SW480 (cell line): ENCODE measurements around the gene NEK4.

ENCODE experiments used
- DNase-seq: peaks from one replicate; pipeline ENCODE4 v3.0.0-alpha.2; 2016; ENCODE audit warnings: low spot score

NEK4 gene

GRCh38 chr3:52770496-52771333 is at the start of gene NEK4:
Gene NEK4 (minus strand): TSS chr3:52770940. CDS start chr3:52770746, 194 bp downstream.
- peak; percentile 92 for DNase-seq

- no peak for DNase-seq
Measured at GRCh38 chr3:52819936-52820335, 49.2 kb upstream of the NEK4 start.

GRCh38 chr3:52817860-52818259 is 47.1 kb upstream of the NEK4 start:
- DNase-seq = no peak

DNA sequence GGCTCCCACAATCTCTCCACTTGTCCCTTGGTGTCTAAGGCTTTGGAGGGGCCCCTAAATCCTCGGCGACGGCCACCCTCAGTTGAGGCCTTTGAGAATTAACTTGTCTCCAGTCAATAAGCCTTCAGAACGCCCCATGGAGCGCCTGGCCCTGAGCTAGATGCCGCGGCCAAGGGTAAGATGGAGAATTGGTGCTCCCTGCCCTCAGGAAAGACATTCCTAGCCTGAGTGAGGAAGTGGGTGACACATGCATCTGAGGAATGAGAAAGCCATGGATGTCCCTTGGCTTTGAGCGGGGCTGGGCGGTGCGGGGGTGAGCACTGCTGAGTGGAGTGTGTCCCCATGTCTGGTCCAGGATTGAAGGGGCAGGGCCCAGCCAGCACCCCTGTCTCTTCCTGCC is 46.5 kb upstream of the NEK4 start:
- DNase-seq = no peak

DNA sequence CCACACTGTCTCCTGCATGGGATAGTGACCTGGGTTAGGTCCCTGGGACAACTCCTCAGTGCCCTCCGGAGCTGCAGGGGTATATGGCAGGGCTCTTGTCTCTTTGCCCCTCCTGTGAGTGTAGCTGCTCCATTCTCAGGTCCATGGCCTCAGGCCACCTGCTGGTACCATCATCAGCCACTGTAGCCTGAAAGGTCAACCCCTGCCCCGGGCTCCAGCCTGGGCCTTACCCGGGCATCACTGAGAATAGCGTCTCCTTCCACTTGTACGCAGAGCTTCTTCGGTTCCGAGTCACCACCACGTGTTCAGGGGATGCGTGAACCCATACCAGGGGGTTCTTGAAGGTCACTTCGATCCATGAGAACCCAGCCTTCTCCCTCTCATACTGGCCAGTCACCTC is 45.9 kb upstream of the NEK4 start:
- no peak for DNase-seq

GRCh38 chr3:52816199-52816598 is 45.5 kb upstream of the NEK4 start:
- no peak for DNase-seq

GRCh38 chr3:52813810-52814209 is 43.1 kb upstream of the NEK4 start:
- no peak for DNase-seq

- no peak for DNase-seq
Measured at GRCh38 chr3:52811452-52812011, 40.8 kb upstream of the NEK4 start.

GRCh38 chr3:52810923-52811322 is 40.2 kb upstream of the NEK4 start:
- DNase-seq = no peak

DNA sequence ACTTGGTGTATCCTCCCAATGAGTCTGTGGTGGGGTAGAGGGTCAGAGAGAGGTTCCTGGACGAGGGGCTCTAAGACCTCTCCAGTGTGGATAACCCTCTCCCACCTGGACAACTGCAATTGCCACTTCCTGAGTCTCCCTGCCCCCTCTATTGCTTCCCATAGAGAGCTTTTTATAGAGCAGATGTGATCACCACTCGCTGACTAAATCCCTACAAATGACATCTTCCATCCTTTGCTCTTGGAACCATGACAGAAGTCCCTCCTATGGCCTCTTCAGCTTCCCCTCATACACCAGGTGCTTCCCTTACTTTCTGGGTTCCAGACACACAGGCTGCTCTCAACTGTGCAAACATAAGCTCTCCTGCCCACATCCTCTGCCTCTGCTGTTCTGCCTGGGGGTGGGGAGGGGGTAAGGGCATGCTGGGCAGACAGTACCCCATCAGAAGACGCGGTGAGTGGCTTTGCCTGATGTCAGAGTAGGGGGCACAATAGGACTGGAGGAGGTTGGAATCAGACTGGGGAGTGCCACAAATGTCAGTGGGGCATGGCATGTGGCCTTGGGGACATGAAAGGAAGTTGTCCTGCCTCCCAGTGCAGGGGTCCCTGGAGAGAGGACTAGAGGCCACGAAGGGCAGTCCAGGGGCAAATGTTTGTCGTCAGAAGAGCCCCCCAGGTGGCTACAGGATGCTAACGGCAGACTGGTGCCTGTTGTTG is 39.1 kb upstream of the NEK4 start:
- DNase-seq = no peak

DNA sequence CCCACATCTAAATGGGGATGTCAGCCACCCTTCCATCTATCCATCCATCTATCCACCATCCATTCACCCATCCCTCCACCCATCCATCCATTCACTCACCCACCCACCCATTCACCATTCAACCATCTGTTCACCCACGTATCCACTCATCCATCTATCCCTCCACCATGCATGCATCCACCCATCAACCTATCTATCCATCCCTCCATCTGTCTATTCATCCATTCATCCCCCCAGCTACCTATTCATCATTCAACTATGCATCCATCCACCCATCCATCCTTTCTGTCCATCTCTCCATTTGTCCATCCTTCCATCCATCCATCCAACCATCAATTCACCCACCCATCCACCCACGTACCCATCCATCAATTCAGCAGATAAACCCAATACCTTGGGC is 38.4 kb upstream of the NEK4 start:
- DNase-seq = no peak

DNA sequence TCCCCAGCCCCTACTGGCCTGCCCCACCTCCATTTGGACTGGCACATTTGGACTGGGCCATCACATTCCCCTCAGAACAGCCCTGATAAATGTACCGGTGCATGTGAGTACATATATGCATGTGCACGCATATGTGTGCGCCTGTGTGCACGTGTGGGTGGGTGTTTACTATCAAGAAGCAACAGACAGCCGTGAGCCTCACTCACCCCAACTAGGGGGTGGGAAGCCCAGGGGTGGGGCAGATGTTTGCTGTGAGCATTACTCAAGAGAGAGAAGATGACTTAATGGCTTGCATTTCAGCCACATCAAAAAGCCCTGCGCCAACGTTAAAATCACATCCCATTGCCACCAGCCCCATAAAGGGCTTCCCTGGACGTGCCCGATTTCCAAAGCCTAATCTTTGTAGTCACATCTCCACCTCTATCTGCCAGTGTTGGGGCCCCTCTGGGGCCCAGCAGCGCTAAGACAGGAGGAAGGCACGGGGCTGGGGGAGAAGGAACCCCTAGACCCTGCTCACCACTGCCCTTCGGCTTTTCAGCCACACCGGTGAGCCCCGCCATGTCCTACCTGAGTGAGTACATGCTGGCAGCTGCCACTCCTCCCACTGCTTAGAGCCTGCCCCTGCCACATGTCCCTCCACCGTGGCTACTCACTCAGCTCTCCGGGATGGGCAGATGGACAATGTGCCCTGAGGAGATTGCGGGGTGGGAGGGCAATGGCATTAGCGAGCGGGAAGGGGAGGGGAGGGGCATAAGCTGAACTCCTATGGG is 34.7 kb upstream of the NEK4 start:
- DNase-seq = peak; percentile 89

- DNase-seq = no peak
Measured at GRCh38 chr3:52801839-52802238, 31.1 kb upstream of the NEK4 start.

DNA sequence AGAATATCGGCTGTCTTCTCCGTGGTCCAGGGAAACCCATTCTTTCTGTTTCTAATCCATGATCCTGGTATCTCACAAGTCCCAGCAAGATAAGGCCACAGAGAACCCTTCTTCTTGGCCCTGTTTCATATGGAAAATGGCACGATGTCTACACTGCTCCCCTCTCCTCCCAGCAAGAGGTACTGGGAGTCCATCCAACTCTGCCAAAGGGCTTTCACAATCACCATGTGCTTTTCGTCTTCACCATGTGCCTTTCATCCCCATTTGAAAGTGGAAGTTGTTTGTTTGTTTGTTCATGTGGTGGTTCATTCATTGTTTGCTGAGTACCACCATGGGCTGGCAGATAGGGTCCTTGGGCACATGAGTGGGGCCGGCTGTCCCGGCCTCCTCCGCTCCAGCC is 29.3 kb upstream of the NEK4 start:
- DNase-seq = no peak

DNA sequence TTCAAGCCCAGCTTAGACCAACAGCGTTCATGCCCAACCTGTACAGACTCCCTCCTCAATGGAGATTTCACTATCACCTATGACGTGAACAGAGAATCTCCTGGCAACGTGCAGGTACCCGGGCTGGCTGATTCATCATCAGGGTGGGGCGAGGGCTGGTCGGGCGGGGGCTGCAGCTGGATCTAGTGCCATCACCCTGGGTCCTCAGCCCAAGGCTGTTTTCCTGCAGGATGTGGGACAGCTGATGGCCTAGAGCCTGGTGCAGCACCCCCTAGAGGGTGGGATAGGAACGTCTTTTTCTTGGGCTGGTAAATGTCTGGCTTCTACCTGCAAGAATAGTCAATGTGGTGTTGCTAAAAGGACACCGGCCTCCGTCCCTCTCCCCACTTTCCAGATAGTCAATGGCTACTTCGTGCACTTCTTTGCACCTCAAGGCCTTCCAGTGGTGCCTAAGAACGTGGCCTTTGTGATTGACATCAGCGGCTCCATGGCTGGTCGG is 28.3 kb upstream of the NEK4 start:
- peak; percentile 55 for DNase-seq

- DNase-seq = no peak
Measured at GRCh38 chr3:52798376-52798977, 27.7 kb upstream of the NEK4 start.

DNA sequence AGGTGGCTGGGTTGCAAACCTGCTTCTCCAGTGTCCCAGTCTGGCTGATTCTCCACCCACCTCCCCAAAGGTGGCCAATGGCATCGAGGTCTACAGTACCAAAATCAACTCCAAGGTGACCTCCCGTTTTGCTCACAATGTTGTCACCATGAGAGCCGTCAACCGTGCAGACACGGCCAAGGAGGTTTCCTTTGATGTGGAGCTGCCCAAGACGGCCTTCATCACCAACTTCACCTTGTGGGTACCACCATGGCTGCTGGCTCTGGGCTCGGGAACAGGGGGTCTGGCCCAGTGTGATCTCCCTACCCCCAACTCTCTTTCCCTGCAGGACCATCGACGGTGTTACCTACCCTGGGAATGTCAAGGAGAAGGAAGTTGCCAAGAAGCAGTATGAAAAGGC is 25.7 kb upstream of the NEK4 start:
- DNase-seq = no peak

DNA sequence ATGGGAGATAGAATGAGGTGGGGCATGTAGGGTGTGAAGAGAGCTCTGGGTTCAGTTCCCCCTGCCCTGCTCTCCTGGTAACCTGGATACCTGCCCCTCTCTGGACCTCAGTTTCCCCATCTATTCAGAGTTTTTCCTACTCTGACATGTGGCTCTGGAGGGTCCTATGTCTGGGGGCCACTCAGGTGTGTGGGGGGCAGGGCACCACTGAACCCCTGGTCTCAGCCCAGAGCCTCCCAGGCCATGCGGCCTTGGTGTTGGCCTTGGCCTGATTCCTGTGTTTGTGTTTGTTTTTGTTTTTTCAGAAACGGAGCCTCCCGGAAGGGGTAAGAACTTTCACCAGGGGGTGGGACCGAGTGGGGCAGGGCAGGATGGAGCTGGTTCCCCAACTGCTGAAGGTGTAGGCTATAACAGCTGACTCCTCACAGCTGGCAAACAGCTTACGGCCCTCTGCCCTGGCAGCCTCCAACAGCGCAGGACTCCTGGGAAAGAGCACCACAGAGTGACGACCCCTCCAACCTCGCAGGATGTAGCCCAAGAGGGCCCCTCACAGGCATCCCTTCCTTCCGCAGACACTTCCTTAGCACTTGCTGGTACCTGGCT is 24.7 kb upstream of the NEK4 start:
- no peak for DNase-seq

DNA sequence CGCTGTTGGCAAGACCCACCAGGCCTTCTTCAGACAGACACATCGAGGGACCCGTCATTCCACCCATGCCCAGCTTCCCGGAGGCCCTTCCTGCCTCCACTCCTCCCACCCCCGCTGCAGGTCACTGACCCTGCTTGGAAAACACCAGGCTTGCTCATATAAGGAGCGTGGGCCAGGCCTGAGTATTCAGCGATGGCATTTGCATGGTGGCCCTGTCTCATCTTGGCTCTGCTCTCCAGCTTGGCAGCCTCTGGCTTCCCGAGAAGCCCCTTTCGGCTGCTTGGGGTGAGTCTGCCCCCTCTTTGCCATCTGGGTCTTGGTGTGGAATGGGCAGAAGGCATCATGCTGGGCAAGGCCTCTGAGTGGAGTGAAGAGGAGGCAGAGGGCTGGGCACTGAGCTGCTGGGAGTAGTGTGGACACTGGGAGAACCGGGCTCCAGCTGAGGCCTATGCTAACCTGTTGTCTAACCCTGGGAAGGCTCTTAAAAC is 23.9 kb upstream of the NEK4 start, which contains the start of gene ITIH3:
Gene ITIH3 (plus strand): TSS at position 185 of the 488 bp plus-strand sequence. CDS start 8 bp downstream, at position 193.
- DNase-seq = no peak

DNA sequence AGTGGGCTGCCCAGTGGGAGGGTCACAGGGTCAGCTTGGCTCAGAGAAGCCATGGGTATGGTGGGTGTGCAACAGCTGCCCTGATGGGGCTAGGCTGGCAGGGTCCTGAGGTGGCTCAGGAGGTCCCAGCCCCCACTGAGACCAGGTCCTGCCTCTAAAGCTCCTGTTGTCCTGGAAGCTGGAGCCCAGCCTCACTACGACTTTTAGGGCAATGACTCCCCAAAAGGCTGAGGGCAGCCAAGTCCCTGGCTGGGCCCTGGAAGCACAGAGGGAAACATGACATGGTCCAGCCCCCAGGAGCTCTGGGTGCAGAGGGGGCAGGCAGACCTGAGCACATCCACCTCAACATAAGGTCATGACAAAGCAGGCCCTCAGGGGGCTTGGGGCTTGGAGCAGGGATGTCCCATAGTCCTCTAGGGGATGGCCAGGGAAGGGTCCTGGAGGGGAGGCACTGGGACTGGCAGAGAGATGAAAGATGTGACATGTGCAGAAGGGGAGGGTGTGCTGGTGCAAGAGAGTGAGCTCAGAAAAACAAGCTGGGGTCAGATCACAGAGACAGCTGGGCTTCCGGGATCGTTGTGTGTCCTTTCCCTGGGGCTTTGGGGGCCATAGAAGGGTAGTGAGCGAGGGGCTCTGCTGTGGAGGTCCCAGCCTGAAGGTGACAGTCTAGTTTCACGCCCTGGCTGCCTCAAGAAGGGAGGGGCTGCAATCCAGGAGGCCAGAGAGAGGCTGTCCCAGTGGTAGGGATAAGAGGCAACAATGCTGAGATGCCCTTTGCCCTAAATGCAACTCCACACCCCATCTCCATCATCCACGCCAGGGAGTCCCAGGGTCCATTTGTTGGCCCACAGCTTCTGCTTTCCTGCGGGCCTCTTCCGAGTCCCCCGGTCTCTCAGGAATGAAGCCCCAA is 23.2 kb upstream of the NEK4 start:
- no peak for DNase-seq
